ENCODE data around the gene A3GALT2. TPM values are rescaled to one million over a fixed set of nuclear protein-coding genes. Genes with fewer than 3 reads are reported as not detected.

A3GALT2 gene
- total RNA-seq, 1 experiment from 2014 or later: not detected

DNA sequence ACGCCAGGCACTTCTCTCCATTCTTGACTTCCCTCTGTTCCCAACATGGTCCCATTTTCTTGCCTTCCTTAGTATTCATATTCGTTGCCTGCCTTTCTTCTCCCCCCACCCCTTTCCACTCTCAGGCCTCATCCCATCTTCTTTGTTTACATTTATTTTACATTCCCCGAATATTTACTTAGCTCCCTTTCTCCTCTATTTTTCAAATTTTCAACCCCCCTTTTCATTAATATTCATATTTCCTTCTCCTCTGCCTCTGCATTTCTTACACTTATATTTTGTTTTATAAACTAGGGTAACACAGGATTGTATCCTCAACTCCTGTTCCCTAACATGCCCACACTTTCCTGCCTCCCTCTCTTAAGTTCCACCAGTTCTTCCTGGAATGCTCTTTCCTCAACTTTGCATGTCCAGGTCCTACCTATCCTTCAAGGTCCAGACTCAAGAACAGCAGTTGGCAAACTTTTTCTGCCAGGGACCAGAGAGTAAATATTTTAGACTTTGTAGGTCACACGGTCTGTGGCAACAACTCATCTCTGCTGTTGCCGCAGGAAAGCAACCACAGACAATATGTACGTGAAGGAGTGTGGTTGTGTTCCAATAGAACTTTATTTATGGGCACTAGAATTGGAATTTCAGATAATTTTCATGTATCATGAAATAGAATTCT is 29.8 kb upstream of the A3GALT2 start:
- DNase-seq (ENCODE audit: low spot score): no peak

DNA sequence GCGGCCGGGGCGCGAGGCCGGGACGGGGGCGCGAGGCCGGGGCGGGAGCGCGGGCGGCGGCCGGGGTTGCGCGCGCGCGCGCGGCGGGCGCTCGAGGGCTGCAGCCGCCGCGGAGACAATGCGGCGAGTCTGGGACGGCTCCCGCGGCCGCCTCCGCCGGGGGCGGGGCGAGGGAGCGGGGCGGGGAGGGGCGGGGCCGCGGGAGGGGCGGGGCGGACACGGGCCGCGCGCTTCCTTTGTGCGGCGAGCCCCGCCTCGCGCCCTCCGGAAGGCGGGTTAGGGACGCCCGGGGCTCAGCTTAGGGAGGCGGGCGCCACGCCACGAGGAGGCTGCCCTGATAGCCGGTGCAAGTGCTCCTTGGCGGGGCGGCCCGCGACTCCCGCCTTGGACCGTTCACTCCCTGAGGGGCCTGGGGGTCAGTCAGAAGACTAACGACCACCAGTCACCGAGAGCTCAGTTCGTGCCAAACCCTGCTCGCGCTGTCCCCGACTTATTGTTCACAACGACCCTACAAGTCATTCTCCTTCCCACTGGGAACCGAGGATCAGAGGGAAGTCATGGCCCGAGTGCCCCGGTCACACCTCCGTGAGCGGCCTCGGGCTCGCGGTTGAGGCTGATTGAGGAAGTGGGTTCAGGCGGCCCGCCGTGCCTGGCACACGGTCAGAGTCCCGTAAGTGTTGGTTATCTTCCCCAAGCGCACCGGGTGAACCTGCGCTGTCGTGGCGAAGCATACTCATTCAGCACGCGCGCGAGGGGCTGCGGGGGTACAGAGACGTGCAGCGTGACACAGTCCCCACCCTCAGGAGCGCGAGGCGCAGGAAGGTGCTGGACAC is 29.1 kb upstream of the A3GALT2 start:
- peak; percentile 68 for DNase-seq (ENCODE audit: low spot score)

DNA sequence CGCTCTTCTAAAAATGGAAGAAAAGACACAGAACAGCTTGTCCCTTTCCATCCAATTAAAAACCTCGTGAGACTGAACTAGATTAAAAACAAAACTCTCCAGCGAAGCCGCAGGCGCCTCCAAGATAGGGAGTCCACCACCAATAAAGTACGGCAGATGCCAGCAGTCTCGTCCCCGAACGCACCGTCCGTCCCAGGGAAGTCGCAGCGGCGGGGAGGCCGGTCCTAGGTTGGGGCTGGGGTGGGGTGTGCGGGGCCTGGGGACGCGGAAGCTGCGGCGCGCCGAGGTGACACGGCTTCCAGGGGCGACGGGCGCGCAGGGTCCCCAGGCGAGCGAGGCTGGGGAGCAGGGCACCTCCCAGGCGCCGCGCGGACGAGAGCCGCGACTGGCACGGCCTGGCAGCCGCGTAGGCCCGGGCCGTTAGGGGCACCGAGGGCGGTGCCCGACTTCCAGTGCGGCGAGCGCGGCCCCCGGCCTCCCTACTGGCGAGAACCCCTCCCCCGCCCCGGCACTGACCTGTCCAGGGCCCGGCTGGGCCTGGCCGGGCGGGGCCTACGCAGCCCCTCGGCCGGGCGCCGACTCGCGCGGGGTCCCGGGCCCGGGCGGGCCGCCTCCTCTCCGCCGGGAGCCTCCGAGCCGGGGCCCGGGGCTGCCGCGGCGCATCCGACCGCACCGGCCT is 28.3 kb upstream of the A3GALT2 start:
- no peak for DNase-seq (ENCODE audit: low spot score)

- no peak for DNase-seq (ENCODE audit: low spot score)
Measured at GRCh38 chr1:33348676-33349080, 27.8 kb upstream of the A3GALT2 start.

GRCh38 chr1:33348194-33348593 is 27.3 kb upstream of the A3GALT2 start:
- DNase-seq (ENCODE audit: low spot score): no peak

GRCh38 chr1:33347650-33347992 is 26.7 kb upstream of the A3GALT2 start:
- DNase-seq (ENCODE audit: low spot score): no peak

DNA sequence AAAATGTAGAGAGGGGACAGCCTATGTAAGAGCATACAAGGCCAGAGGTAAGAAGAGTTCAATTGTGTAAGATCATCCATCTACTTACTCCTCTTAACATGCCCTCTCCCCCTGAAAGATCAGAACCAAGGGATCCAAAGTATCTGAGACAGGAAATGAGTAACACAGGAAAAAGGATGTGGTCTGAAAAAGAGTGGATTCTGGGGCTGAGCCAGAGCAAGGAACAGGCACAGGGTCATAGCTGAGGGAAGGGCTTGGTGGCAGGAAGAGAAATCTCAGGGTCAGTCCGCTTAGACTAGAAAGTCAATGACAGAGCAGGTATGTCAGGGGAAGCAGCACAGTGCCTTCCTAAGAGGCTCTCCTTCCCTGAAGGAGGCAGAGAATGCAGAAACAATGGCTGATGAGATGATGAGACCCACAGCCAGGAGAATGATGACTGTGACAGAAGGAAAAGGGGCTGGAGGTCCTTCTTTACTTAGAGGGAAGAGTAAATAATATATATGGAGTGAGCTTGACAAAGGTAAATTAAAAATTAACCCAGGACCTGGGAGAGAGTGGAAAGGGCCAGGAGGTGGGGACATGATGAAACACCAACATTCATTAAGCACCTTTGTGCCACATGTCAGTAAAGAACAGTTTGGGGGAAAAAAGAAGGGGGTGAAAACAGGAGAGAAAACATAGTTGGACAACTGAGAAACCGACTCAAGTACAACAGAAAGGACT is 26.2 kb upstream of the A3GALT2 start:
- DNase-seq (ENCODE audit: low spot score): peak; percentile 95

DNA sequence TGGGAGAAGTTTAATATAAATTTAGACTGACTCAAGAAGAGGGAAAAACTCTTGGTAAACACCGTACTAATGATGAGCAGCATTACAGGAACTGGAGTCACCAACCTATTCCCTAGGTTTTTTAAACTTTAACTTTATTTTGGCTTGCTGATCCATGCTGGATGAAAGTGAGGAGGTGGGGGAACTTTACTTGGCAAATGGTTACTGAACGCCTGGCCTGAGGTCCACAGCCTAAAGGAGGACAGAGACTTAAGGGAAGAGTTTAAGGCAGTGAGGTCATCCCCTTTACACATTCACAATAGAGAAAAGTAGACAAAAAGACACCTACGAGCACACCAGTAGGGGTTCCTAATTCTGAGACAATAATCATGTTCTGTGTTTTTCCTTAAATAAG is 25.6 kb upstream of the A3GALT2 start:
- DNase-seq (ENCODE audit: low spot score): no peak

DNA sequence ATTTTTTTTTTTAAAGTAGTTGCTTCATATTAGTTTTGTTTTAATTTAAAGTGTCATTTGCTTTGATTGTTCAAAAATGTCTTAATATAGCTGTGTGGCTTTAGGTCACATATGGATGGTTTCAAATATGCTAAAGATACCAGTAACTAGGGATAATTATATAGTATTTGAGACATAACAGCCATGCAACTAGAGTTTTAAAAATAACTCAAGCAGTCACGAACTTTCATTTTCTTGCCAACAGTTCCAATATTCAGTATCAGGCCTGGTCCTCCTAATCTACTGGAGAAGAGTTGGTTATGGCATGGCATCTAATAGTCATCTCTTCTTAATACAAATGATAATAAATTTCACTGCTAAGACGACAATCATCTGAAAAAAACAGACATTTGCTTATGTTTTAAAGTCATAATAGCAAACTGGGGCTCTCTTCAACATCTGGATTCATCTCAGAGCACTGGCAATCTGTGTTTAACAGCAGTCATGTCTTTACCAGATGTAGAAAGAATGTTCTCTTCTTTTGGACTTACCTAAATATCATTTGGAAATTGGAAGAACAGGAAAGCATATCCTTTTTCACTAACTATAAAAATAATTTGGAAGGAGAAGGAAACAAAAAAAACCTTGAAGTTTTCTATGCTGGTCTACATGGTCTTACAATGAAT is 24.1 kb upstream of the A3GALT2 start:
- no peak for DNase-seq (ENCODE audit: low spot score)

DNA sequence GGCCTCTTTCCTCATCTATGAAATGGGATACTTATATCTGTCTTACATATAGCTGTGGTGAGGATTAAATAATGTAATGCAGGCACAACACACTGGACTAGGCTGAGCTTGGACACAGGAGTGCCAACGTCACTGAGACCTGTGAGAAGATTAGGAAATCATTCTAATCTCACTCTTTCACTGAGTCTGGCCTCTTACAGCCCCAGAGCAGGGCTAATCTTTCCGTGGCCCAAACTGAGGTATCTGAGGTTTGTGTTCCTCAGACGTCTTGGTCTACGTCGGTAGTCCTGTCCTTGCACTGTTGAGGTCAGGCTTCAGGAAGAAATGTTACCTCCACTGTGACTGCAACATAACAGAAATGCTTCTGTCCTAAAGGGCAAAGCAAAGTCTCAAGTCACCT is 22.6 kb upstream of the A3GALT2 start:
- no peak for DNase-seq (ENCODE audit: low spot score)

- DNase-seq (ENCODE audit: low spot score): peak; percentile 93
Measured at GRCh38 chr1:33342041-33342723, 21.3 kb upstream of the A3GALT2 start.

GRCh38 chr1:33341190-33341589 is 20.3 kb upstream of the A3GALT2 start:
- DNase-seq (ENCODE audit: low spot score): no peak

- DNase-seq (ENCODE audit: low spot score): no peak
Measured at GRCh38 chr1:33339413-33339812, 18.5 kb upstream of the A3GALT2 start.

DNA sequence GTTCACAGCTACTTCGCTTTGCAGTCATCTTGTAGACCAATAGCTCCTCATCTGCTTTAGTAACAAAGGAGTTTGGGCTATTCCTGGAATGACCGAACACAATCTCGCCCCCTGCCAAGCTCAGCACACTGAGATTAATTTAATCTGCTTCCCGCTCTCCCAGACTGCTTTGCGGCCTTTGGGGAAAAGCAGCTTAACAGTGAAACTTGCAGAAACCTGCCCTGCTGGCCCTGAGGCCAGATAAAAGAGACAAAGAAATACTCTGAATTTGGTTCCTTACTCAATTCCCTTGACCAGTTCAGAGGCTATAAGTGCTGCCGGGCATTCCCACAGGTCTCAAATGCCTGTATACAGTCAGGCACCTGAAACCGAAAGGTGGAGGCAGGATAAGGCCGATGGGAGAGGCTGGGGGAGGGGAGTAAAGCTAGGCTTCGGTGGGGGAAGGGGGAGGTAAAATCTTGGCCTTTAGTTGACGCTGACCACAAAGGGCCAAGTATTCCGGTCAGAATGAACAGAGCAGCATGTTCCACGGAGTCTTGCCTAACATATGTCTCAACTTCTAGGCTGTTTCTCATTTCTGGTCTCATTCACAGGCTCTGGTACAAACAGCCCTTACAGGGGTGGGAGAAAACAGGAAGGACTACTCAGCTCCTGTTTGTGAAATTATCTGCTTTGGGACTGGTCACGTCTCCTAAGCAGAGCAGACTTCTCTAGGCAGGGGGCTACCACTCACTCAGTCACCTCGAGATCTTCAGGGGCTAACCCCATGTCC is 17.7 kb upstream of the A3GALT2 start:
- no peak for DNase-seq (ENCODE audit: low spot score)

- DNase-seq (ENCODE audit: low spot score): no peak
Measured at GRCh38 chr1:33338048-33338439, 17.1 kb upstream of the A3GALT2 start.

GRCh38 chr1:33337441-33337840 is 16.5 kb upstream of the A3GALT2 start:
- no peak for DNase-seq (ENCODE audit: low spot score)

GRCh38 chr1:33336580-33336979 is 15.7 kb upstream of the A3GALT2 start:
- DNase-seq (ENCODE audit: low spot score): no peak

- DNase-seq (ENCODE audit: low spot score): no peak
Measured at GRCh38 chr1:33335020-33335419, 14.1 kb upstream of the A3GALT2 start.

- DNase-seq (ENCODE audit: low spot score): no peak
Measured at GRCh38 chr1:33334081-33334552, 13.2 kb upstream of the A3GALT2 start.

DNA sequence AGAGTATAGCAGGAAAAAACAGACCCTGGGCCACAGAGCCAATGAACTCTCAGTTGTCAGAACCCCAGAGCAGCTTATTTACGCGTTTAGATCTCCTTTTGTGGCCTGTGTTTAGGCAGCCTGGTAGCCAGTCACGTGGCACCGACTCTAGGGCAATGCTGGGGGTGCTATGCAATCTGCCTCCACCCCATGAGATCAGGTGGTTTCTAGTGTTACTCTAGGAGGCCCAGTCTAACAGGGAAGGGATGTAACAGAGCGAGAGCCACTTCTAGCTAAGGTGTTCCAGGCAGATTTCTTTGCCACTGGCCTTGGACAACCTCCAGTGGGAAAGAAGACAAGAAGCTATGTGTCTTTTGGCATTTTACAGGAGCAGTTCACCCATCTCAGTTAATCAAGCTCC is 12.0 kb upstream of the A3GALT2 start:
- no peak for DNase-seq (ENCODE audit: low spot score)
